C4-2B (cell line): ENCODE measurements around the gene RBP3.

Experiments used
- H3K27ac ChIP-seq: fragments of 450-650 bp; 2 replicates; pipeline ENCODE4 v1.5.1; 2017
- ZFX ChIP-seq: fragments of 450-650 bp; IDR thresholded peaks from 2 replicates; pipeline ENCODE4 v1.6.1; 2017
- TF ChIP-seq, protein P1 (sequence below): fragments of 450-650 bp; conservative IDR thresholded peaks from 2 replicates; pipeline ENCODE4 v1.5.1; 2017; ENCODE audit warnings: mild to moderate bottlenecking

RBP3 gene

GRCh38 chr10:47401210-47401609 lies 53.0 kb downstream of the RBP3 start:
- no peak overlapping the region for H3K27ac ChIP-seq
- no peak for TF ChIP-seq ZFX
- TF ChIP-seq, protein P1, sequence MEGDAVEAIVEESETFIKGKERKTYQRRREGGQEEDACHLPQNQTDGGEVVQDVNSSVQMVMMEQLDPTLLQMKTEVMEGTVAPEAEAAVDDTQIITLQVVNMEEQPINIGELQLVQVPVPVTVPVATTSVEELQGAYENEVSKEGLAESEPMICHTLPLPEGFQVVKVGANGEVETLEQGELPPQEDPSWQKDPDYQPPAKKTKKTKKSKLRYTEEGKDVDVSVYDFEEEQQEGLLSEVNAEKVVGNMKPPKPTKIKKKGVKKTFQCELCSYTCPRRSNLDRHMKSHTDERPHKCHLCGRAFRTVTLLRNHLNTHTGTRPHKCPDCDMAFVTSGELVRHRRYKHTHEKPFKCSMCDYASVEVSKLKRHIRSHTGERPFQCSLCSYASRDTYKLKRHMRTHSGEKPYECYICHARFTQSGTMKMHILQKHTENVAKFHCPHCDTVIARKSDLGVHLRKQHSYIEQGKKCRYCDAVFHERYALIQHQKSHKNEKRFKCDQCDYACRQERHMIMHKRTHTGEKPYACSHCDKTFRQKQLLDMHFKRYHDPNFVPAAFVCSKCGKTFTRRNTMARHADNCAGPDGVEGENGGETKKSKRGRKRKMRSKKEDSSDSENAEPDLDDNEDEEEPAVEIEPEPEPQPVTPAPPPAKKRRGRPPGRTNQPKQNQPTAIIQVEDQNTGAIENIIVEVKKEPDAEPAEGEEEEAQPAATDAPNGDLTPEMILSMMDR, result no peak

DNA sequence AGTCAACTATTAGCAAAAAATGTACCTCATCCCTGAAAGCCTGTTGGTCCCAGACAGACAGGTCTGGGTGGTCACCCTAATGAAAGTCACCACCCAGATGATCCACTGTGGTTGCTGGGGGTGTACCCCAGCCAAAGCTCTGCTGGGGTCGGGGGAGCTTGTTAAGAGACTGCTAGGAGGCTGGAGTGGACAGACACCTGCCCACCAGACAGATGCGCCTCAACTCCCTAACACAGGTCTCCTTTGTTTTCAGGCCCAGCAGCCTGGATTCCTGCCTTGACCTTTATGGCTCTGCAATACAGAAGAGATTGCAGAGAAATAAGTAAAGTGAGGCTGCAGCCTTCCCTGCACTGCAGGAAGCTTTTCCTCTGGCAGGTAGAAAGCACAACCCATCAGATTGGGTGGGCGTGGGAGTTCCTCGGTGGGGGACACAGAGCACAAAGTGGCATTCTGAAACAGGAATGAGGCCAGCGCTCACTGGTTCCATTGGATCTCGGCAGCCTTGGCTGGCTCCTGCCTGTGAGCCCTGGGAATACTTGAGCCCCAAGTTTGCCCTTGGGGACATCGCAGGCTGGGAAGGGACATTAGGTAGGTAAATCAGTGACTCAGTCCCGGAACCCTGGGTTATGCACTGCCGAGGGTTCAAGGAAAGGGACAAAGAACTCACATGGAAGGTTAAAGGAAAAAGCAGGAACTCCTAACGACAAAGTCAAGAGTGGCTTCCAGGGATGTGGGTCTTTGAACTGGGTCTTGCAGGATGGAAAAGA lies 53.9 kb downstream of the RBP3 start:
- no peak for TF ChIP-seq ZFX
- TF ChIP-seq, protein P1, result no peak
- H3K27ac ChIP-seq, result no peak overlapping the region

DNA sequence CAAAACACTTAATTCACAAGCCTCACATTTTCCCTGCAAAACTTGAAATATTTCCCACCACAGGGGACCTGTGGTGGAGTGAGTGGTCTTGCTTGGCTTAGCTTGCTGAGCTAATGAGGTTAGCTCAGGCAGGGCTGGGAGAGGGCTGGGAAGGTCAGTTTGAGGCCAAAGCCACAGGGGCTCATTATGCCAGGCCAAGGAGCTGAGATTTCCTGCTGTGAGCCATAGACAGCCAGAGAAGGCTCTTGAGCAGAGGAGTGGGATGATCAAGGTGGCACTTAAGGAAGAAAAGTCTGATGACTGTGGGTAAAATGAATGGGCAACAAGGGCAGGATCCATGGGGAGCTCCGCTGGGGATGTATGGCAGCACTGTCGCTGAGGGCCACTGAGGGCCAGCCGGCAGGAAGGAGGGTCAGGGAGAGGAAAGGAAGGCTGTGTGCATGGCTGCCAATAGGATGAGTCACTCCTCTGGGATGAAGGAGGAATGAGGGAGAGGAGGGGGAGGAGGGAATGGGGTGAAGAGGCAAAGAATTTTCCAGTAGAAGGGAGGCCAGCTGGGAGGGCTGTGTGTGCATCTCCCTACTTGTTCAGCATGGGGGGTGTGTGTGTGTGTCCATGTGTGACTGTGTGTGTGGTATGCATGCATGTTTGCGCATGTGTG lies 54.6 kb downstream of the RBP3 start:
- H3K27ac ChIP-seq, result no peak overlapping the region
- TF ChIP-seq, protein P1, result no peak
- no peak for TF ChIP-seq ZFX

GRCh38 chr10:47403446-47404318 lies 55.5 kb downstream of the RBP3 start:
- TF ChIP-seq, protein P1, result no peak
- no peak for TF ChIP-seq ZFX
- no peak overlapping the region for H3K27ac ChIP-seq

DNA sequence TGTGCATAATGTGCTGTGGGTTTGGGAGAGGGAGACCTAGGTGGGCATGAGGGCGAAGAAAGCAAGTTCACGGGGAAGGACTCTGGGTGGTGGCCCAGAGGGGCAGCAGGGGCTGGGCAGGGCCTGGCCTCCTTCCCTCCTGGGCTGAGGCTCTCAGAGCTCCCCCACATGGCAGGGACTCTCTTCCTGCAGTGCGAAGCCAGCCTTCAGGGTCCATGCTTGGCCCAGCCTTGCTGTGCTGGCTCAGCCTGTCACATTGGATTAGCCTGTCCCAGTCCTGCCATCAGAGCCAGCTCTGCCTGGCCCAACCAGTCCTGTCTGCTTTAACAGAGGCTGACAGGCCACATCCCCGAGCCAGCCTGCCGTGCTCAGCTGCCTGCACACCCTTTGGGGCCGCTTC lies 56.3 kb downstream of the RBP3 start:
- TF ChIP-seq, protein P1, result no peak
- no peak for TF ChIP-seq ZFX
- H3K27ac ChIP-seq, result no peak overlapping the region

GRCh38 chr10:47404937-47405336 lies 56.8 kb downstream of the RBP3 start:
- H3K27ac ChIP-seq, result no peak overlapping the region
- TF ChIP-seq ZFX, result no peak
- TF ChIP-seq, protein P1, result no peak
